KBM-7 (cell line): ENCODE data around the gene SDC4.
A peak's percentile ranks its signal among the peaks of the same experiment; 100 is the strongest.

ENCODE experiments used
- DNase-seq: peaks from one replicate; pipeline ENCODE4 v3.0.0-alpha.2; 2015
- in situ Hi-C: fragments of 300-500 bp; cut with MboI; formaldehyde crosslinking; loops from 2 replicates; pipeline ENCODE4 v1.14.3; 2020; ENCODE audit warnings: low sequenced_read_pairs, low pct_unique_long_range_greater_than_20kb, mixed read lengths

Gene SDC4

DNA sequence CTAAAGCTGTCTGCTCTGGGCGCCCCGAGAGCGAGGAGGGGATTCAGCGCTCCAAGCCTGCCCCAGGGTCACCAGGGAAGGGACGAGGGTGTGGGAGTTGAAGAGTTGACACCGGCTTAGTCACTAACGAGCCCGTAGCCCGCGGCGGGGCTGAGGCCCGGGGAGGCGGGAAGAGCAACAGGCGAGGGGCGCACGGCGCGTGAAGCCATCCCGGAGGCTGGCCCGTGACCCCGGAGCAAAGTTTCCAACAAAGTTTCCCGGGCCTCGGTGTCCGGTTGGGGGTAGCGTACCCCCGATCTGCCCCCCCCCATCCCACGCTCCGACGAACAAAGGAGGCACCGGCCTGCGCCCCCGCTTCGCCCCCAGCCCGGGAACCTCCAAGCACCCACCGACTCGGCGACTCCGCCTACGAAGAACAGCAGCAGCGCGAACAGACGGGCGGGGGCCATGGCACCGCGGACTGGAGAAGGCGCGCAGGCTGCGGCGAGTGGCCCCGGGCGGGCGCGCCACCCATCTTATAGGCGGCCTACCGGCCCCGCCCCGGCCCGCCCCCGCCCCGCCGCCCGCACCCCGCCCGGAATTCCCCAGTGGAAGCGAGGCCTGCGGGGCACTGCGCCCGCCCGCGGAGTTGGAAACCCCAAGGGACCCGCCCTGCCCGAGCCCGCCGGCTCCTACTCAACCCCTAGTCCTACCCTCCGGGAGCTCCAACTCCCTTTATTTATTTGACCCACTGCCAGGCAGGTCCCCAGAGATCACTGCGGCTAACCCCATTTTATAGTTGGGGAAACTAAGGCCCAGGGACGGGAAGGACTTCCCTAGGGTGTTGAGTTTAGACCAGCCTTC lies at the start of gene SDC4:
Gene SDC4, minus strand, starts transcription at position 489 of the 843 bp plus-strand sequence. Its CDS starts 40 bp downstream, at position 449.
- in situ Hi-C loops = no loop called here

GRCh38 chr20:45395114-45395415 lies 46.8 kb upstream of the SDC4 start:
- in situ Hi-C loops = no loop called here
- DNase-seq = no peak

More for the DNA sequence above, at the start of gene SDC4:
- no peak for DNase-seq

DNA sequence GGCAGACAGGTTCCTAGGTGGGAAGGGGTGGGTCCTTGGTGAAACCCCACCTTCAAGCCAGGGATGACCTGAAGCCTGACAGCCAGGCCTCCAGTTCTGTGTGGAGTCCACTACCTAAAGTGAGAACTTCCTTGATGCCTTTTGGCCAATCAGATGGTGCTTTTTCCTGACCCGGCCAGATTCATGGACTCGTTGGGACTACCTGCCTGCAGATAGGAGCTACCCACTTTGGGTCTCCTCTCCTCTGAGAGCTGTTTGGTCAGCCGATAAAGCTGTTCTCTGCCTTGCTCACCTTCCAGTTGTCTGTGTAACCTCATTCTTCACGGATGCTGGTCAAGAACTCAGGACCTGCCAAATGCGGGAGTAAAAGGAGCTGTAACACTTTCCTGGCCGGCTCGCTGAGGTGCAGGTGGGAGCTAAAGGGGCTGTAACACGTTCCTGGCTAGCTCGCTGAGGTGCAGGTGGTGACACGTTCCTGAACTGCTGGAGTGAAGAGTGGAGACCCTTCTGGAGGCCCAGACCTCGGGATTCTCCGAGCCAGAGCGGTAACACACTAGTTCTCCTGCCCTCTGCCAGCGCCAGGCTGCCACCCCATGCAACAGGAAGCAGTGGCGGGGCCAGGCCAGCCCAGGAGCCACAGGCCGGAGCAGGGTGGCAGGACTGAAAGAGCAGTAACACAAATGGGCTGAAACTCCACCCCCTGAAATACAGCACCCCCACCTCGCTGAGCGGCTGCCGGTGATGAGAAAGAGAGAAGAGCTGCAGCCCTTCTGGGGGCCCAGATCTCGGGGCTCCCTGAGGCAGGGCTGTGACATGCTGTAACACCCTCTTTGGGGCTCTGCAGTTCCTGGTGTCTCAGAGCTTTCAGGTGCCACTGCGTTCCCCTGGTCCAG lies 46.2 kb upstream of the SDC4 start:
- DNase-seq = no peak
- in situ Hi-C loops = no loop called here

DNA sequence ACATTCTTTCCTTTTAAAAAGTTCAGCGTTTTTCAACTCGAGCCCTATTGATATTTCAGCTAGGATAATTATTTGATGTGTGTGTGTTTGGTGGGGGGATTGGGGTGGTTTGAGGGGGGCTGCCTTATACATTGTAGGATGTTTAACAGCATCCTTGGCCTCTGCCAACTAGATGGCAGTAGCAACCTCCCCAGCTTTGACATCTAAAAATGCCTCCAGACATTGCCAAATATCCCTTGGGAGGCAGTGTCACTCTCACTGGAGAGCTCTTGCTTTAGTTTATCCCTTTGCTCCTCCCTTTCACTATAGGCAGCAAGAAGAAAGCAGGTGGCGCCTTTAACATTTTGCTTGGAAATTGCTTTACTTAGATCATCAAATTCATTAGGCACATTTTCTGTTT lies 44.5 kb upstream of the SDC4 start:
- DNase-seq = no peak
- in situ Hi-C loops = no loop called here

GRCh38 chr20:45391559-45391958 lies 43.3 kb upstream of the SDC4 start:
- in situ Hi-C loops = no loop called here

DNA sequence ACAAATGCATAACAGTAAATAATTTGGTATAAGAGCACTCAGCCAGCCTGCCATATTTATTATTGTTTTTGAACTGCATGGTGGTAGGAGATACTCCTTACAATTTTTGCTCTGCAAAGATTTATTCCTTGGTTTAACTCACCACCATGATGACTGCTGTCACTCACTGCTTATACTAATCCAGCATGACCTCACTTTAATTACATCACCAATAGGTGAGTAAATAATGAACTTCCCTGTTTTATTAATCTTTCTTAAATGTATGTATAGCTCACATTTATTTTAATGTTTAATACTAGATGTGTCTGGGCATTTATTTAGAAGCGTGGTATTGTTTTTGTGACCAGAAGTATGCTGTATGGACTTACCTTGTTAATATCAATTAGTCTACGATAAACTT lies 42.7 kb upstream of the SDC4 start:
- in situ Hi-C loops = no loop called here
- DNase-seq = no peak

More at GRCh38 chr20:45391559-45391958, 43.3 kb upstream of the SDC4 start:
- DNase-seq = no peak

GRCh38 chr20:45387274-45387673 lies 39.0 kb upstream of the SDC4 start:
- no peak for DNase-seq
- in situ Hi-C loops = no loop called here

- in situ Hi-C loops = no loop called here
- DNase-seq = no peak
Measured at GRCh38 chr20:45378191-45378590, 30.0 kb upstream of the SDC4 start, which contains the start of gene TP53TG5. TP53TG5 (minus strand) TSS chr20:45378325; CDS start chr20:45378236, 89 bp downstream.

- in situ Hi-C loops = no loop called here
- no peak for DNase-seq
Measured at GRCh38 chr20:45377269-45377668, 29.0 kb upstream of the SDC4 start.

DNA sequence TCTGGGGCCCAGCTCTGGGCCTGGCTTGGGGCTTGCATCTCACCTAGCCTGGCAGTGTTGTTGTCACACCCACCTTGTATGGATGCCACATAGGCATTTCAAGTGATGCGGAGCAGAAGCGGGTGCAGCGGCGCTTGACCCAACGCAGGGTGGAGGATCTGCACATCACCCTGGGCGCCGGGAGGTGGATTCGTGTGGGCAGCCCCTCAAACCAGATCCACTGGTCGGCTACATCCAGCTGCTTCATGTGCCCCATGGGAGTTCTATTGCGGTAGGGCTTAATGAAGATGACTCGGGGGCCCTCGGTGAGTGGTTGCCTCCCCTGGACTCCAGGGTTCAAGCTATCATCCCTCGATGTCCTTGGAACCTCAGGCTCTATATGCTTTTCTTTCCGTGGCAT lies 26.7 kb upstream of the SDC4 start:
- in situ Hi-C loops = no loop called here
- no peak for DNase-seq

DNA sequence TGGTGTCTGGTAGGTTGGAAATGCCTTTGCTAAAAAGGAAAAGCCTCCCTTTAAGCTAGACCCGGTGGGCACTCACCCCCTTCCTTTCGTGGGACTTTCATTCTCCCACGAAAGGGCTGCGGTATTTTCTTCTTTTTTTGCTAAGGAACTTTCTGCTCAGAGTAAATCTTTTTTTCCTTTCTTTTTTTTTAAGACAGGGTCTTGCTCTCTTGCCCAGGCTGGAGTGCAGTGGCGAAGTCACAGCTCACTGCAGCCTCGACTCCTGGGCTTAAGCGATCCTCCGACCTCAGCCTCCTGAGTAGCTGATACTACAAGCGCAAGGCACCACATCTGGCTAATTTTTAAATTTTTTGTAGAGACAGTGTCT lies 25.9 kb upstream of the SDC4 start:
- in situ Hi-C loops = no loop called here
- DNase-seq = no peak

DNA sequence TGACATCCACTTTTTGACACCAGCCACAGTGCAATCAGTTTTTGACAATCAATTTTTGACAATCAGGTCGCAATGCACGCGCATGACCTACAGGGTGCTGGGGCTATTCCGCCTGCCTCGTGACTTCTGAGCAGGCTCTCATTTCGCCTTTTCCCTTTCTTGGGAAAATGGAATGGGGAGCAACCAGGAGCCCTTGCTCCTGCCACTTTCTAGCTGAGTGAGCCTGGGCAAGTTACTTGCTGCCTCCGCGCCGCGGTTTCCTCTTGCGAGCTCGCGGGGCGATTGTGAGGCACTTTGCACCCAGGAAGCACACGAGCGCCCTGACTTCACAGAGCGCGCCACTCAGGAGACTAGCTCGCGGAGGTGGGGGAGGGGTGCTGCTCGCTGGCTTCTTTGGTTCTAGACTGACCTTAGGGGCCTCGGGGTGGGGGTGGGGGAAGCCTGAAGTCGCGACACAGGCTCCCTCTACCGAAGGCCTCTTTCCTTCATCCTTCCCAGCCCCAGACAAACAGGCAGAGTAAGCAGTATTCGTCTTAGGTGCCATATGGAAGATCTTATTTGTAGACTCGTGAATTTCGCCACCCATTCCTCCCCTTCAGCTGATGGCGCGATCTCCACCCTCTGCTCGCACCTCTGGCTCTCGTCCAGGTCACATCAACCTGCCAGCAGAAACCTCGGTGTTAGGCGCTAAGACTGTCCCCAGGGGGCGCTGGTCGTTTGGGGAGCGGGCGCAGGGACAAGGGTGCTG lies 25.3 kb upstream of the SDC4 start:
- peak; percentile 82 for DNase-seq
- in situ Hi-C loops = no loop called here

GRCh38 chr20:45372646-45373352 lies 24.6 kb upstream of the SDC4 start:
- DNase-seq = no peak
- in situ Hi-C loops = no loop called here

- in situ Hi-C loops = no loop called here
- DNase-seq = no peak
Measured at GRCh38 chr20:45372241-45372640, 24.0 kb upstream of the SDC4 start.

DNA sequence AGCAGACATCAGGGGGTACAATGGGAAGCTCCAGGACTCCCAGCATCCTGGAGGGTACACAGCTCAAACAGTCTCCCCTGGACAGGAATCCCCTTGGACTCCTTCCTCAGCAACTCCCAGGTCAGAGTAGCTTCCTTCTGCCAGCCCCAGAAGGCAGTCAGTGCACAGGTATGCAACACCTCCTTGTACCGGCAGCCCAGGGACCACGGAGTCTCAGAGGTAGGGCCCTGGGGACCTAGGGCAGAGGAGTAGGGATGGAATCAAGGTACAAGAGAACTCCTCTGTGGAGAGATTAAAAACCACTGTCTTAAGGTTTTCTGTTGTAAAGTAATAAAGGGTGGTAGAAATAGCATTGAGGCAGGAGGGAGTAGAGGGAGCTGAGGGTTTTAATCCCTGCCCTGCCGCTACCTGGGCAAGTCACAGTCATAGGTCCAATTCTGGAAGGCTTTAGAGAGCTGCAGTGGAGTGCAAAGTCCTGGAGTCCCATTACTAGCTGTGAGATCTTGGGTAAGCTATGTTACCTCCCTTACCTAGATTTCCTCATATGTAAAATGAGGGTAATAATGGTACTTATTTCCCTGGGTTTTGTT lies 22.4 kb upstream of the SDC4 start:
- in situ Hi-C loops = no loop called here
- no peak for DNase-seq

DNA sequence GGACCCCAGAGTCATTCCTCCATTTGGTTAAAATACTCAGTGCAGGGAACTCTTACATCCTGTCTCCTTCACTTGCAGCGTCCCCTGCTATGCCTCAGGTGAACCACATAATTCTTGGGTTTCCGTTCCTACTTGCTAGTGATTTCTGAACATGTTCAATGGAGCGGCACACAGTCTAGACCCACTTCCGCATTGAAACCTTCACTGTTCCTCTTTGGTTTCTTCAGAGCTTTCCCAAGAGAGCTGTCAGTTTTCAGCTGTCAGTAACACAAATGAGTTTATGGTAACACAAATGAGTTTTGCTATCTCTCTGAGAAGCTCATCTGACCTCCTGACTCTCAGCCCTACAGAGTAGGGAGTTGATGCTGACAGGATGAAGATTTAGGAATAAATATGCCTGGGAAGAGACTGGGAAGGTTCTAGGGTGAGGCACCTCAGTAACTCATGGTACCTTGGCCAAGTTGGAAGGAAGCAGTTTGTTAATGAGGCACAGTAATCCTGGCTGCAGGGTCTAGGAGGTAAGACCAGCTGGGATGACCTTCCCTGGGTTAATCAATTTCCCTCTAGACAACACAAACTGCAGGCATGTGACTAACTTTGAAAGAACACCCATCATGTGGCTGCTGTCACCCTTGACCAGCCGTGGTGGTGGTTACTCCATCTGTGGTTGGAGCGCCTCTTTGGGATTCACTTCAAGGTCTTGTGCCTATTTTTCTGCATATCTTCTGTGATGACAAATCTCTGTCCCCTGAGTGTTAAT lies 20.2 kb upstream of the SDC4 start:
- peak; percentile 89 for DNase-seq
- in situ Hi-C loops = no loop called here

- in situ Hi-C loops = no loop called here
- no peak for DNase-seq
Measured at GRCh38 chr20:45367126-45367525, 18.9 kb upstream of the SDC4 start.

DNA sequence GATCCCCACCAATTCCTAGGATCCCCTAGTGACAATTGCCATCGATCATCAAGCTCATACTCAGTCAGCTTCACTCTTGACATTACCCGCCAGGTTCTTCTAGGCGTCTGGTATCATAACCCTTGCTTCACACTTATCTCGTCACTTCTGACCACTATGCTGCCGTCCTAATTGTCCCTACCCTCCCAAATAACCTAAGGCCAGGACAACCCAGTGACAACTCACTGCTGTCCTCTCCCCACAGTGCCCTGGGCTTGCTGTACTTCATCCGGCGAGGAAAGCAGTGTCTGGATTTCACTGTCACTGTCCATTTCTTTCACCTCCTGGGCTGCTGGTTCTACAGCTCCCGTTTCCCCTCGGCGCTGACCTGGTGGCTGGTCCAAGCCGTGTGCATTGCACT lies 18.4 kb upstream of the SDC4 start:
- in situ Hi-C loops = no loop called here
- DNase-seq = no peak
